UCSD-AML1 (cell line): ENCODE measurements around the gene CPXM2.

Experiments
- DNase-seq: peaks from one replicate; lab custom pipeline; 2025; ENCODE audit not compliant: unreplicated experiment; lab: John Stamatoyannopoulos, UW

Gene CPXM2

GRCh38 chr10:123852411-123852951 lies 39.1 kb downstream of the CPXM2 start:
- no peak for DNase-seq

- DNase-seq, result no peak
Measured at GRCh38 chr10:123848564-123849457, 42.8 kb downstream of the CPXM2 start.

GRCh38 chr10:123847686-123848432 lies 43.7 kb downstream of the CPXM2 start:
- no peak for DNase-seq

GRCh38 chr10:123843835-123844234 lies 47.8 kb downstream of the CPXM2 start:
- no peak for DNase-seq

GRCh38 chr10:123842692-123843385 lies 48.8 kb downstream of the CPXM2 start:
- DNase-seq, result no peak

- no peak for DNase-seq
Measured at GRCh38 chr10:123841560-123841959, 50.0 kb downstream of the CPXM2 start.

GRCh38 chr10:123841115-123841514 lies 50.5 kb downstream of the CPXM2 start:
- no peak for DNase-seq

GRCh38 chr10:123840714-123841113 lies 50.9 kb downstream of the CPXM2 start:
- DNase-seq, result no peak

GRCh38 chr10:123838596-123839310 lies 52.9 kb downstream of the CPXM2 start:
- DNase-seq, result no peak

GRCh38 chr10:123837756-123838155 lies 53.9 kb downstream of the CPXM2 start:
- no peak for DNase-seq

- DNase-seq, result no peak
Measured at GRCh38 chr10:123836418-123837145, 55.0 kb downstream of the CPXM2 start.

- no peak for DNase-seq
Measured at GRCh38 chr10:123835575-123835974, 56.0 kb downstream of the CPXM2 start.

- no peak for DNase-seq
Measured at GRCh38 chr10:123833170-123833850, 58.3 kb downstream of the CPXM2 start.

GRCh38 chr10:123831259-123831658 lies 60.3 kb downstream of the CPXM2 start:
- DNase-seq, result no peak

- DNase-seq, result no peak
Measured at GRCh38 chr10:123821136-123821535, 70.5 kb downstream of the CPXM2 start.

- DNase-seq, result no peak
Measured at GRCh38 chr10:123809632-123810031, 82.0 kb downstream of the CPXM2 start.

- DNase-seq, result no peak
Measured at GRCh38 chr10:123808906-123809305, 82.7 kb downstream of the CPXM2 start.

GRCh38 chr10:123808286-123808685 lies 83.3 kb downstream of the CPXM2 start:
- no peak for DNase-seq

- DNase-seq, result no peak
Measured at GRCh38 chr10:123807444-123808035, 84.1 kb downstream of the CPXM2 start.
